Thoracic aorta (tissue), 2 donors: ENCODE results near the gene NLRX1. TPM values are rescaled to one million over a fixed set of nuclear protein-coding genes. Genes with fewer than 3 reads are reported as not detected.
"Not testable (repeated sequence)": the region's sequence is repeated elsewhere in the genome, so short reads cannot be mapped to it uniquely, and the experiment has no call there.

Source experiments
- ATAC-seq: fragments of 150-250 bp; one replicate; pipeline ENCODE4 v1.8.0; 2017; ENCODE audit warnings: low read depth; ENCODE audit not compliant: insufficient number of reproducible peaks, low FRiP score
- DNase-seq: peaks from one replicate; pipeline ENCODE4 v3.0.0-alpha.2; 2020; ENCODE audit warnings: low spot score
- H3K27ac ChIP-seq, 2 donors: fragments of 200-600 bp; sonication (generic); 1 replicate in 1 of 2; 2 replicates in 1 of 2; pipeline ENCODE4 v1.5.1; 2016; ENCODE audit warnings: mild to moderate bottlenecking in 2 of 2, moderate library complexity in 2 of 2
- H3K27me3 ChIP-seq: fragments of 200-600 bp; sonication (generic); replicated peaks from 2 replicates; pipeline ENCODE4 v1.6.0; 2016; ENCODE audit warnings: mild to moderate bottlenecking; ENCODE audit not compliant: insufficient read depth
- H3K36me3 ChIP-seq: fragments of 200-600 bp; sonication (generic); one replicate; pipeline ENCODE4 v1.5.1; 2016
- H3K4me1 ChIP-seq, 2 donors: fragments of 200-600 bp; sonication (generic); 1 replicate in 1 of 2; 2 replicates in 1 of 2; pipeline versions ENCODE4 v1.5.1 to v1.6.0; 2016; ENCODE audit warnings: low read depth in 2 of 2, mild to moderate bottlenecking in 1 of 2; ENCODE audit not compliant: control insufficient read depth in 1 of 2
- H3K4me3 ChIP-seq: fragments of 200-600 bp; sonication (generic); 2 replicates; pipeline ENCODE4 v1.5.1; 2016; ENCODE audit warnings: mild to moderate bottlenecking
- H3K9me3 ChIP-seq: fragments of 200-600 bp; sonication (generic); 2 replicates; pipeline ENCODE4 v1.5.1; 2016
- total RNA-seq, 2 donors: library from RNA; depleted of rRNA; stranded (reverse); fragments of >200 nt; gene quantifications; one replicate each; pipeline versions ENCODE4 v1.1.0 to v1.2.3, GENCODE V29; 2016
- TF ChIP-seq, protein P1 (sequence below): fragments of 200-600 bp; sonication (generic); IDR thresholded peaks from one replicate; pipeline ENCODE4 v1.5.1; 2019; ENCODE audit warnings: antibody characterized with exemption

NLRX1 gene
- total RNA-seq, 2 donors from 2014 or later, result 18.9 to 20.2 TPM

- ATAC-seq (no peak), DNase-seq (no peak)
- H3K4me3 ChIP-seq, result no peak overlapping the region
- H3K27me3 ChIP-seq, result no peaks in the 10 kb centered on the region
- no peak overlapping the region for H3K27ac ChIP-seq
- H3K4me1 ChIP-seq, result peaks cover 0 to 3% of the 10 kb centered on the region in 2 donors
- H3K36me3 ChIP-seq, result peaks cover 27% of the 10 kb centered on the region
- TF ChIP-seq, protein P1, sequence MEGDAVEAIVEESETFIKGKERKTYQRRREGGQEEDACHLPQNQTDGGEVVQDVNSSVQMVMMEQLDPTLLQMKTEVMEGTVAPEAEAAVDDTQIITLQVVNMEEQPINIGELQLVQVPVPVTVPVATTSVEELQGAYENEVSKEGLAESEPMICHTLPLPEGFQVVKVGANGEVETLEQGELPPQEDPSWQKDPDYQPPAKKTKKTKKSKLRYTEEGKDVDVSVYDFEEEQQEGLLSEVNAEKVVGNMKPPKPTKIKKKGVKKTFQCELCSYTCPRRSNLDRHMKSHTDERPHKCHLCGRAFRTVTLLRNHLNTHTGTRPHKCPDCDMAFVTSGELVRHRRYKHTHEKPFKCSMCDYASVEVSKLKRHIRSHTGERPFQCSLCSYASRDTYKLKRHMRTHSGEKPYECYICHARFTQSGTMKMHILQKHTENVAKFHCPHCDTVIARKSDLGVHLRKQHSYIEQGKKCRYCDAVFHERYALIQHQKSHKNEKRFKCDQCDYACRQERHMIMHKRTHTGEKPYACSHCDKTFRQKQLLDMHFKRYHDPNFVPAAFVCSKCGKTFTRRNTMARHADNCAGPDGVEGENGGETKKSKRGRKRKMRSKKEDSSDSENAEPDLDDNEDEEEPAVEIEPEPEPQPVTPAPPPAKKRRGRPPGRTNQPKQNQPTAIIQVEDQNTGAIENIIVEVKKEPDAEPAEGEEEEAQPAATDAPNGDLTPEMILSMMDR, result no peak
- H3K9me3 ChIP-seq, result no peaks in the 10 kb centered on the region
Observed at GRCh38 chr11:119180729-119181676, 12.5 kb downstream of the NLRX1 start.

GRCh38 chr11:119181677-119182412, 13.3 kb downstream of the NLRX1 start:
- H3K36me3 ChIP-seq, result peaks cover 26% of the 10 kb centered on the region
- no peak overlapping the region for H3K27ac ChIP-seq
- H3K4me1 ChIP-seq, result peaks cover 0 to 3% of the 10 kb centered on the region in 2 donors
- no peak overlapping the region for H3K4me3 ChIP-seq
- DNase-seq (no peak), ATAC-seq (no peak)
- no peaks in the 10 kb centered on the region for H3K27me3 ChIP-seq
- TF ChIP-seq, protein P1, result no peak
- H3K9me3 ChIP-seq, result no peaks in the 10 kb centered on the region

DNA sequence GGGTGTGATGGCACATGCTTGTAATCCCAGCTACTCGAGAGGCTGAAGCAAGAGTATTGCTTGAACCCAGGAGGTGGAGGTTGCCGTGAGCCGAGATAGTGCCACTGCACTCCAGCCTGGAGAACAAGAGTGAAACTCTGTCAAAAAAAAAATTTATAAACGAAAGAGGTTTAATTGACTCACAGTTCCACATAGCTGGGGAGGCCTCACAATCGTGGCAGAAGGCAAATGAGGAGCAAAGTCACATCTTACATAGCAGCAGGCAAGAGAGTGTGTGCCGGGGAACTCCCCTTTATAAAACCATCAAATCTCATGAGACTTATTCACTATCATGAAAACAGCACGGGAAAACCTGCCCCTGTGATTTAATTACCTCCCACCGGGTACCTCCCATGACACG, 15.9 kb downstream of the NLRX1 start:
- H3K9me3 ChIP-seq, H3K27me3 ChIP-seq, H3K27ac ChIP-seq, ATAC-seq, H3K4me3 ChIP-seq, DNase-seq, H3K4me1 ChIP-seq: not testable (repeated sequence)
- H3K36me3 ChIP-seq, result peaks cover 17% of the 10 kb centered on the region

DNA sequence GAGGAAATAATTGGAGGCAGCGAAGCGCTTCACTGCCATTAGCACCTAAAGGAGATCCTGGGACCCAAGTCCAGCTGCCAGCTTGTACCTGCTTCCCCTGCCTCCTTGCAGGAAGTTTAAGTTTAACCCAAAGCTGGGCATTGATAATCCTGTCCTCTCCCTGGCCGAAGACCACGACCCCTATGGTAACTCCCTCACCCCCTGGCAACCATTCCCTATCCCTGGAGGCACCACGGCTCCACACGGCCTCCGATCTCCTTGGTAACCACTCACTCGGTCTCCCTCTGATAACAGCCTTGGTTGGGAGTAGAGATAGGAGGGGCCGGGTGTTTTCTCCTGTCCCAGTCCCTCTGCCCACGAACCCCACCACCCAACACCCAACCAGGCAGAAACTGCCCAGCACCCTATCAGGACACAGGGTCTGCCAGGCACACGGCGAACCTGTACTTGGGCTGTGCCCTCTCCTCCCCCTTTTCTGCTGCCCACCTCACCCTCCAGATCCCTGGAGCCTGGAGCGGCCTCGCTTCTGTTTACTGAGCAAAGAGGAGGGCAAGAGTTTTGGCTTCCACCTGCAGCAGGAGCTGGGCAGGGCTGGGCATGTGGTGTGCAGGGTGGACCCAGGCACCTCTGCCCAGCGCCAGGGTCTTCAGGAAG, 17.6 kb downstream of the NLRX1 start:
- Histone ChIP-seq H3K4me3 (no peak overlapping the region), H3K27ac (no peak overlapping the region), H3K36me3 (peaks cover 10% of the 10 kb centered on the region), H3K27me3 (no peaks in the 10 kb centered on the region), H3K4me1 (no peaks in the 10 kb centered on the region), H3K9me3 (no peaks in the 10 kb centered on the region)
- ATAC-seq (no peak), DNase-seq (no peak)
- TF ChIP-seq, protein P1, result no peak

DNA sequence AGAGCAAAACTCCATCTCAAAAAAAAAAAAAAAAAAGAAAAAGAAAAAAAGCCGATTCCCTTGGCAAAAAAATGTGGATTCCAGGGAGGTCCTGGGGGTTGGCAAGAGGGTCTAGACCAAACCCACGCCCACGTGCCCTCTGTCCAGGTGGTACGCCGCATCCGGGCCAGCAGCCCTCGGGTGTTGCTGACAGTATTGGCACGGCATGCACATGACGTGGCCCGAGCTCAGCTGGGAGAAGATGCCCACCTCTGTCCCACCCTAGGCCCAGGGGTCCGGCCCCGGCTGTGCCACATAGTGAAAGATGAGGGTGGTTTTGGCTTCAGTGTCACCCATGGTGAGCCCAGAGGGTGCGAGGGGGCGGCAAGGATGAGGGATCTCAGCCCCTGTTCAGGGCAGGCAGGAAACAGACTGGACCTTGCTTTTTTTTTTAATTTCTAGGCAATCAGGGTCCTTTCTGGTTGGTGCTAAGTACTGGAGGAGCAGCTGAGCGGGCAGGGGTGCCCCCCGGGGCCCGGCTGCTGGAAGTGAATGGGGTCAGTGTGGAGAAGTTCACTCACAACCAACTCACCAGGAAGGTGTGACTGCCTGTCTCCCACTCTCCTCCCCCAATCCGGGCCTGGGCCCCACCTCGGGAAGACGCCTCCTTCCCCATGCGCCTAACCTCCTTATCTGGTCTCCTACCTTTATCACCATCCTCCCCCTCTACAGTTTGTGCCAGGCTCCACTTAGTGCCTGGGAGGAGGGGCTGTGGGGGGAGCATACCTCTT, 18.8 kb downstream of the NLRX1 start:
- Histone ChIP-seq H3K4me1 (no peaks in the 10 kb centered on the region), H3K27ac (no peak overlapping the region), H3K4me3 (no peak overlapping the region), H3K27me3 (no peaks in the 10 kb centered on the region), H3K36me3 (peaks cover 10% of the 10 kb centered on the region), H3K9me3 (no peaks in the 10 kb centered on the region)
- ATAC-seq (no peak), DNase-seq (no peak)
- TF ChIP-seq, protein P1, result no peak
